Keratinocyte (primary cell): ENCODE measurements around the gene REV3L.

Experiments
- CTCF ChIP-seq, 3 experiments: IDR thresholded peaks in 1 of 3; conservative IDR thresholded peaks in 1 of 3; optimal IDR thresholded peaks in 1 of 3; 2 replicates in 2 of 3; 3 replicates in 1 of 3; pipeline versions ENCODE3 to v1.5.1; 2011; ENCODE audit warnings: low read length in 3 of 3, mild to moderate bottlenecking in 3 of 3, moderate library complexity in 2 of 3, control low read depth in 1 of 3, inconsistent platforms in 1 of 3; ENCODE audit not compliant: insufficient read depth in 2 of 3; ENCODE audit errors: extremely low read depth in 1 of 3
- EZH2 ChIP-seq: IDR thresholded peaks from one replicate; pipeline ENCODE4 v1.6.1; 2012; ENCODE audit warnings: inconsistent platforms, mild to moderate bottlenecking, low read length, moderate library complexity

GRCh38 chr6:111485342-111485741, 2.3 kb upstream of the REV3L start:
- TF ChIP-seq CTCF (optimal IDR thresholded peaks at IDR 0.05 in 1 of 3, IDR thresholded peaks at IDR 0.05 in 1 of 3, conservative IDR thresholded peaks at IDR 0.05 in 1 of 3; ENCODE audit: extremely low read depth in 1 of 3, insufficient read depth in 2 of 3, low read length in 3 of 3) = no peak
- no peak for TF ChIP-seq EZH2
